ENCODE data around the gene FBXO33.
"Not testable (repeated sequence)": the region's sequence is repeated elsewhere in the genome, so short reads cannot be mapped to it uniquely, and the experiment has no call there.

FBXO33 gene

GRCh38 chr14:39368261-39368959, 63.8 kb downstream of the FBXO33 start:
- peak; percentile 76 for DNase-seq

- no peak for DNase-seq
Measured at GRCh38 chr14:39367387-39367751, 64.9 kb downstream of the FBXO33 start.

- no peak for DNase-seq
Measured at GRCh38 chr14:39366460-39367386, 65.5 kb downstream of the FBXO33 start.

GRCh38 chr14:39365354-39365753, 66.9 kb downstream of the FBXO33 start:
- no peak for DNase-seq

- no peak for DNase-seq
Measured at GRCh38 chr14:39364509-39364908, 67.7 kb downstream of the FBXO33 start.

- DNase-seq: not testable (repeated sequence)
Measured at GRCh38 chr14:39361556-39361955, 70.7 kb downstream of the FBXO33 start.

GRCh38 chr14:39360316-39360715, 71.9 kb downstream of the FBXO33 start:
- no peak for DNase-seq

- not testable (repeated sequence) for DNase-seq
Measured at GRCh38 chr14:39359069-39359468, 73.2 kb downstream of the FBXO33 start.

- no peak for DNase-seq
Measured at GRCh38 chr14:39351708-39352107, 80.5 kb downstream of the FBXO33 start.

GRCh38 chr14:39350866-39351265, 81.4 kb downstream of the FBXO33 start:
- DNase-seq: no peak
